T-helper 22 cell (primary cell): Measurements from ENCODE around the gene PTPN18.

Source experiments
- DNase-seq: peaks from one replicate; pipeline ENCODE4 v3.0.0-alpha.2; 2020; ENCODE audit warnings: low read depth

Gene PTPN18

GRCh38 chr2:130366720-130367119 is 10.9 kb downstream of the PTPN18 start:
- no peak for DNase-seq

DNA sequence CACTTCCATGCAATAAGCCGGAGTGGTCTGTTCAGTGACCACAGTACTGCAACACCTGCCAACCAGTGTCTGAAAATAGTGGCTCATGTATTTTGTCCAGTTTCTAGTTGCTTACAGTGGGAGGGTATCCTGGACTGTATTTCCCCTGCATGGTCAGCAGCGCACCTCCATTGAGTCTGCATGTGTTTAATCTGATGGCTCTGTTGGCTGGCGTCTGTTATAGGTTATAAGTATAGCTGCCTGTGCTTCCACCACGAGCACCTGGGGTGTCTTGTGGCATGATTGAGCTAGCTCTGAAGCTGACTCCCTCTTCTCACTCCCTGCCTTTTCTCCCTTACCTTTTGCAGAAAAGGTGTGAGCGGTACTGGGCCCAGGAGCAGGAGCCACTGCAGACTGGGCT is 12.9 kb downstream of the PTPN18 start:
- DNase-seq = no peak

GRCh38 chr2:130369311-130369964 is 13.6 kb downstream of the PTPN18 start:
- DNase-seq = no peak

- DNase-seq = no peak
These were observed 14.1 kb downstream of the PTPN18 start for GRCh38 chr2:130369965-130370341.

- DNase-seq = peak; percentile 29
These were observed 14.6 kb downstream of the PTPN18 start for GRCh38 chr2:130370490-130370889.

GRCh38 chr2:130371723-130372054 is 15.8 kb downstream of the PTPN18 start:
- no peak for DNase-seq

GRCh38 chr2:130372055-130372832 is 16.4 kb downstream of the PTPN18 start:
- peak; percentile 53 for DNase-seq

DNA sequence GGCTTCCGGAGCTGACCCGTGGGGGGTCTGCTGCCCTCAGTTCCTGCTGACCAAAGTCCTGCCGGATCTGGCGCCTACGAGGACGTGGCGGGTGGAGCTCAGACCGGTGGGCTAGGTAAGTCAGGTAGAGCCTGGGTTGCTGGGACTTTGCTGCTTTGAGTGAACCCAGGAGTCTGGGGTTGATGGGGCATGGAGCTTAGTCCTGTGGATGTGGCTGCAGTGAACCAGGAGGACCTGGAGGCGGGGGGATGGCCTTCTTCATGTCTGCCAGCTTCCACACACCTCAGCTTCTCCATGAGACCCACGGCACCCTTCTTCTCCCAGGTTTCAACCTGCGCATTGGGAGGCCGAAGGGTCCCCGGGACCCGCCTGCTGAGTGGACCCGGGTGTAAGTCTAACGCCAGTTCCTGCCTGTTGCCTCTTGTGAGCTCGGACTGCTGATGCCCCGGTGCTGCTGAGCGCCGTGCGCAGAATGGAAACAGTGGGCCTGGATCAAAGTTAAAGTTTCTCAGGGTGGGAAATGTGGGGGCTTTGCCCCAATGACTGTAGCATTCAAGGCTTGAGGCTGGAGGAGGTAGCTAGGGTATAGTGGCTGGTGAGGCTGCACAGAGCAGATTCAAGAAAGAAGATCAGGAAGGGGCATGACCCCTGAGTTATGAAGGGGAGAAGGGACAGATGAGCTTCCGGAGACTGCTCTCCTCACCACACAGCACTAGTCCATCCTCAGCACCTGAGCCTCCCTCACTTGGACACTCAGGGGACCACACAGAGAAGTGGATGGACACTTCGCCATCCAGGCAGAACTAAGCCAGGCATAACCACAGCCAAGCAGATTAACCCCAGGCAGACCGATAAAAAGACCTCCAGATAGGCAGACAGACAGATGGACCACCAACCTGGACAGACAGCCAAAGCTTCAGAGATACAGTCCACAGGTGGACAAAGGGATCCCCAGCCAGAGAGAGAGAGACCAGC is 17.3 kb downstream of the PTPN18 start:
- no peak for DNase-seq

- DNase-seq = no peak
These were observed 18.0 kb downstream of the PTPN18 start for GRCh38 chr2:130373808-130374365.

GRCh38 chr2:130374587-130375290 is 18.9 kb downstream of the PTPN18 start:
- no peak for DNase-seq

DNA sequence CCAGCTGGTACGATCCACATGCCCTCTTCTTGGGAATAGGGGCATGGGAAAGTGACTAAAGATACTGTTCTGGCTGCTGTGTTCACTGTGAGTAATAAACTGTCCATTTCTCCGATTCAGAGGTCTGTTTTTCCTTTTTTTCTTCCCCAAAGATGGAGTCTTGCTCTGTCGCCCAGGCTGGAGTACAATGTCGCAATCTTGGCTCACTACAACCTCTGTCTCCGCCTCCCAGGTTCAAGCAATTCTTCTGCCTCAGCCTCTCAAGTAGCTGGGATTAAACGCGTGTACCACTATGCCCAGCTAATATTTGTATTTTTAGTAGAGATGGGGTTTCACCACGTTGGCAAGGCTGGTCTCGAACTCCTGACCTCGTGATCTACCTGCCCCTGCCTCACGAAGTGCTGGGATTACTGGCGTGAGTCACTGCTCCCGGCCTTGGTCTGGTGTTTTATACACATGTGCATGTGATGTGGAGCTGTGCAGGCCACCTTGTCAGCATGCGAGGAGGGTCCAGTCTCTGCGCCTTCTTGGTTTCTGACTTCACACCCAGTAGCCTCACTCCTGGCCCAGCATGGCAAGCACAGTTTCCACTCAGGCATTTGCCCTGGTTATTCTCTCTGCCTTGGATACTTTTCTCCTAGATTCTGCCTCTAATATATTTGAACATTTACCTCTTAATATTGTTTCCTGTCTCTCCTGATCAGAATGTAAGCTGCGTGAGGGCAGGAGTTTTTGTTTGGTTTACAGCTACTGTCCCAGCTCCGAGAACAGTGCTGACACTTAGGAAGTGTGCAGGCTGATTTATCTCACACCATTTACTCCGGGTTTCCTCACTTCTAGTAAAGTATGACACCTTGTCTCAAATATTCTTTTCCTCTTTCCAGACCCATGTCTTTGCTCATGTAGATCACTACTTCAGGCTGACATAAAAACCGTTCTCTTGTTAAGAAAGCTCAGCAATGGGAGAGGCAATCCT is 19.7 kb downstream of the PTPN18 start:
- no peak for DNase-seq

DNA sequence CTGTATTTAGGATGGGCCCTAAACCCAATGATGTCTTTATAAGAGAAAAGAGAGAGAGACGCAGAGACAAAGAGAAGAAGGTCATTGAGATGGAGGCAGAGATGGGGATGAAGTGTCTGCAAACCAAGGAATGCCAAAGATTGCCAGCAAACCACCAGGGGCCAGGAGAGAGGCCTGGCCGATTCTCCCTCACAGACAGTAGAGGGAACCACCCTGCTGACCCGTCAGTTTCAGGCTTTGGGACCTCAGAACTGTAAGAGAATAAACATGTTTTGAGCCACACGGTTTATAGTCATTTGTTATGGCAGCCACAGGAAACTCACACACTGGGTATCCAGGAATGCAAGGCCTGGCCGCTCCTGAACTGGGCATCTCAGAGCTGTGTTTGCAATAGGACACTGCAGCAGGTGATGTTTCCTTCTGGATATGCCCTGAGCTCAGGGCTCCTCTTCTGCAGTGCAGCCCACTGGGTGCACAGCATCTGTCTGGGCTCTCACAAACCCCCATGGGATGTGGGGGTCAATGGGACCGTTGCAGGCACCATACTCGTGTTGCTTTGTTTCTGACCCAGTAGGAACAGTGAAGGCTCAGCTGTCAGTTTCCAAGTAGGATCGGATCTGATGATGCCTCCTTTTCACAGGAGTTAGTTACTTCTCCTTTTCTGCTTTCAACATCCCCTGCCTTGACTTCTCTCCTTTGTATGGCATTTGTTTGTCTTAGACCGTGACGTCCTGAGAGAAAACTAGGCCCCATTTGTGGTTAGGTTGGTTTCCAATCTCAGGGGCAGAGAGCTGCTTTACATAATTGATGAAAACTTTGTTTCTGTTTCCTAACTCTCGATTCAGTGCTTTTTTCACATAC is 20.8 kb downstream of the PTPN18 start:
- DNase-seq = no peak

GRCh38 chr2:130377491-130377890 is 21.6 kb downstream of the PTPN18 start:
- DNase-seq = no peak

- no peak for DNase-seq
These were observed 22.5 kb downstream of the PTPN18 start for GRCh38 chr2:130378206-130378897.

DNA sequence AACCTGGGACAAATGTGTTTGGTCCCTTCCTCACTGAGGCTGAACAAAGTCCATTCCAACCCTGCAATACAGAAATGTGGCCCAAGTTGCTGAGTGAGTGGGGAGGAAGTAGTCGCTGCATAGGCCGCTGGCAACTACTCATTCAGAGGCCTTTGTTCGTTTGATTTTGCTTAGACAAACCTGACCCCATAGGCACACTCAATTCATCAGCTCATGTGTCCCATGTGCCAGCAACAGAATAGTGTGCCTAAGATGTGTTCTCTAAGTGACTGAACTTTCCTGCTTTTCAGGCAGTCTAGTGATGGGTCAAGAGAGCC is 23.0 kb downstream of the PTPN18 start:
- DNase-seq = no peak

- no peak for DNase-seq
These were observed 24.5 kb downstream of the PTPN18 start for GRCh38 chr2:130380096-130380934.

GRCh38 chr2:130381145-130381544 is 25.3 kb downstream of the PTPN18 start:
- DNase-seq = no peak

DNA sequence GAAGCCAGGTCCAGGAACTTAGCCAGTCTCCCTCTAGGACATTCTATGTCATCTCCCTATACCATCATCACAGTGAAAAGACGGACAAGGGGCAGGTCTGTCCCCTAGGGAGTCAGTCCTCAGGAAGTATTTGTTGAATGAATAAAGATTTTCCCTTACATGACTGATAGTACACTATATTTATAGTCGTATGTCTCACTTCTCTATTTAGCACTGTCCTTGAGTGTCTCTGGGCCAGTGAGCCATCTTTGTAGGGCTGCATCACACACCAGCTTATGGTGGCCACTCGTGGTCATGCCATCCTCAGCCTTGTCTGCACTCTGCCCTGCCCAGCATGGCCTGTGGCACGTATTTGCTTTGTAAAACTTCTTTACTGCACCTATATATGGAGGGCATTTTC is 25.8 kb downstream of the PTPN18 start:
- DNase-seq = no peak
